HEK293 (cell line): ENCODE data around the gene DMPK.

Experiments used
- BCL11B ChIP-seq: fragments of 450-650 bp; formaldehyde crosslinking; IDR thresholded peaks from 2 replicates; pipeline ENCODE4 v1.5.1; 2016; ENCODE audit warnings: low read depth, missing biosample characterization, missing genetic modification characterization
- EGR2 ChIP-seq: fragments of 450-650 bp; formaldehyde crosslinking; IDR thresholded peaks from 2 replicates; pipeline ENCODE4 v1.5.1; 2016; ENCODE audit warnings: low read depth, missing biosample characterization, missing genetic modification characterization
- GFI1B ChIP-seq: fragments of 450-650 bp; formaldehyde crosslinking; IDR thresholded peaks from 2 replicates; pipeline ENCODE4 v1.5.1; 2016; ENCODE audit warnings: missing biosample characterization, missing genetic modification characterization
- PRDM1 ChIP-seq: fragments of 450-650 bp; formaldehyde crosslinking; IDR thresholded peaks from 2 replicates; pipeline ENCODE4; 2016; ENCODE audit warnings: missing biosample characterization, missing genetic modification characterization
- ZFHX2 ChIP-seq: fragments of 450-650 bp; formaldehyde crosslinking; conservative IDR thresholded peaks from 2 replicates; pipeline ENCODE4 v1.5.1; 2016; ENCODE audit warnings: missing biosample characterization, missing genetic modification characterization
- ZIC2 ChIP-seq: fragments of 450-650 bp; formaldehyde crosslinking; IDR thresholded peaks from 2 replicates; pipeline ENCODE4 v1.5.1; 2016; ENCODE audit warnings: missing biosample characterization, missing genetic modification characterization
- ZNF132 ChIP-seq: fragments of 450-650 bp; formaldehyde crosslinking; IDR thresholded peaks from 2 replicates; pipeline ENCODE4 v1.5.1; 2017; ENCODE audit warnings: missing biosample characterization, missing genetic modification characterization, borderline replicate concordance
- ZNF140 ChIP-seq: fragments of 450-650 bp; formaldehyde crosslinking; IDR thresholded peaks from 2 replicates; pipeline ENCODE4 v1.5.1; 2016; ENCODE audit warnings: missing biosample characterization, missing genetic modification characterization
- ZNF155 ChIP-seq: fragments of 450-650 bp; formaldehyde crosslinking; IDR thresholded peaks from 2 replicates; pipeline ENCODE4 v1.5.1; 2016; ENCODE audit warnings: missing biosample characterization, missing genetic modification characterization
- ZNF19 ChIP-seq: fragments of 450-650 bp; formaldehyde crosslinking; IDR thresholded peaks from 2 replicates; pipeline ENCODE4; 2016; ENCODE audit warnings: missing biosample characterization, missing genetic modification characterization, low read depth
- ZNF202 ChIP-seq: fragments of 450-650 bp; formaldehyde crosslinking; IDR thresholded peaks from 2 replicates; pipeline ENCODE4 v1.5.1; 2016; ENCODE audit warnings: missing biosample characterization, missing genetic modification characterization, borderline replicate concordance
- ZNF248 ChIP-seq: fragments of 450-650 bp; formaldehyde crosslinking; IDR thresholded peaks from 2 replicates; pipeline ENCODE4 v1.5.1; 2017; ENCODE audit warnings: missing biosample characterization, missing genetic modification characterization
- ZNF266 ChIP-seq: fragments of 450-650 bp; formaldehyde crosslinking; IDR thresholded peaks from 2 replicates; pipeline ENCODE4 v1.5.1; 2016; ENCODE audit warnings: missing biosample characterization, missing genetic modification characterization, low read depth
- ZNF311 ChIP-seq: fragments of 450-650 bp; formaldehyde crosslinking; IDR thresholded peaks from 2 replicates; pipeline ENCODE4 v1.5.1; 2017; ENCODE audit warnings: missing biosample characterization, missing genetic modification characterization, borderline replicate concordance
- ZNF426 ChIP-seq: fragments of 450-650 bp; formaldehyde crosslinking; IDR thresholded peaks from 2 replicates; pipeline ENCODE4 v1.5.1; 2017; ENCODE audit warnings: missing biosample characterization, missing genetic modification characterization, mild to moderate bottlenecking, inconsistent platforms, moderate library complexity
- ZNF48 ChIP-seq: fragments of 450-650 bp; formaldehyde crosslinking; IDR thresholded peaks from 2 replicates; pipeline ENCODE4 v1.5.1; 2016; ENCODE audit warnings: missing biosample characterization, missing genetic modification characterization
- ZNF529 ChIP-seq: fragments of 450-650 bp; formaldehyde crosslinking; IDR thresholded peaks from 2 replicates; pipeline ENCODE4 v1.5.1; 2017; ENCODE audit warnings: missing genetic modification characterization, missing biosample characterization; ENCODE audit not compliant: insufficient replicate concordance
- ZNF548 ChIP-seq: fragments of 450-650 bp; formaldehyde crosslinking; IDR thresholded peaks from 2 replicates; pipeline ENCODE4 v1.5.1; 2016; ENCODE audit warnings: missing biosample characterization, missing genetic modification characterization
- ZNF558 ChIP-seq: fragments of 450-650 bp; formaldehyde crosslinking; IDR thresholded peaks from 2 replicates; pipeline ENCODE4 v1.5.1; 2016; ENCODE audit warnings: missing biosample characterization, missing genetic modification characterization
- ZNF664 ChIP-seq: fragments of 450-650 bp; formaldehyde crosslinking; IDR thresholded peaks from 2 replicates; pipeline ENCODE4 v1.5.1; 2016; ENCODE audit warnings: missing biosample characterization, missing genetic modification characterization
- TF ChIP-seq, protein P1 (sequence below): fragments of 450-650 bp; formaldehyde crosslinking; IDR thresholded peaks from 2 replicates; pipeline ENCODE4 v1.5.1; 2016; ENCODE audit warnings: missing biosample characterization, missing genetic modification characterization
- TF ChIP-seq, protein P2 (sequence below): fragments of 450-650 bp; formaldehyde crosslinking; IDR thresholded peaks from 2 replicates; pipeline ENCODE4 v1.5.1; 2016; ENCODE audit warnings: missing biosample characterization, missing genetic modification characterization
- TF ChIP-seq, protein P3 (sequence below): fragments of 450-650 bp; formaldehyde crosslinking; IDR thresholded peaks from 2 replicates; pipeline ENCODE4 v1.5.1; 2016; ENCODE audit warnings: missing biosample characterization, missing genetic modification characterization
- TF ChIP-seq, protein P4 (sequence below): fragments of 450-650 bp; formaldehyde crosslinking; IDR thresholded peaks from 2 replicates; pipeline ENCODE4 v1.5.1; 2016; ENCODE audit warnings: missing biosample characterization, missing genetic modification characterization
- TF ChIP-seq, protein P5 (sequence below): fragments of 450-650 bp; formaldehyde crosslinking; IDR thresholded peaks from 2 replicates; pipeline ENCODE4 v1.5.1; 2016; ENCODE audit warnings: missing biosample characterization, missing genetic modification characterization, low read depth
- TF ChIP-seq, protein P6 (sequence below): fragments of 450-650 bp; formaldehyde crosslinking; IDR thresholded peaks from 2 replicates; pipeline ENCODE4 v1.5.1; 2016; ENCODE audit warnings: missing biosample characterization, missing genetic modification characterization
- TF ChIP-seq, protein P7 (sequence below): fragments of 450-650 bp; formaldehyde crosslinking; IDR thresholded peaks from 2 replicates; pipeline ENCODE4 v1.5.1; 2016; ENCODE audit warnings: missing biosample characterization, missing genetic modification characterization

Gene DMPK

DNA sequence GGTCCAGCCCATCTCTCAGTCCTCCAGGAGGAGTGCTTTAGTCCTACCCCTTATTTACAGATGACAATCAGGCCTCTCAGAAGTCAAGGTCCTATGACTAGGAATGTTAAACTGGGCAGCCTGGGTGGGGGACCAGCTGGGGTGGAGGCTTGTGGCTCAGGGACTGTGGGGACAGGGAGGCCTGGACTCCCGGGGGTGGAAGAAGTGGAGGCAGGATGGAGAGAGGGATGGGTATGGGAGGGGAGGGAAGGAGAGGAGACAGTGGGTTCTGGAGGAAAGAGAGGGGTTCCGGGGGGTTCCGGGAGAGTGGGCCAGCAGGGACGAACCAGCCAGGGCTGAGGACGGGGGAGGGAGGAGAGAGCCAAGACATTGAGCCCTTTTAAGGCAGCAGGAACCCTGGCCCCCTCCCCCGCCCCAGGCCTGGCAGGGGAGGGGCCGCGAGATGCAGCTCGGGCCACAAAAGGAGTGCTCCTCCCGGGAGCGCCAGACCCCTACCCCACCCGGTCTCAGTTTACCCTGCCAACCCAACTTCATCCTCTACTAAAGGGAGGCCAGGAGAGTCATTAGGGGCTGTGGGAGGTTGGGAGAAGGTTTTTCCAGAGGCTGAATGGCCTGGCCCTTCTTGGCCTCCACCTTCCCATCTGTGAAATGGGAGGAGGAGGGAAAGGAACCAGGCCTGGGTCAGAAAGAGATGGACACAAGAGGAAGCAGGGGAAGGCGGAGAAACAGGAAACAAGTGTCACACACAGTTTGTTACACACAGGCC, 1.7 kb downstream of the DMPK start (continued):
- TF ChIP-seq ZNF48 (tag by site-specific recombination) (no peak), ZFHX2 (tag by site-specific recombination) (peak; percentile 35), ZNF202 (tag by site-specific recombination) (no peak), ZNF664 (tag by site-specific recombination) (no peak), ZIC2 (no peak), GFI1B (tag by site-specific recombination) (no peak), ZNF155 (tag by site-specific recombination) (no peak), ZNF266 (tag by site-specific recombination) (no peak), ZNF426 (tag by site-specific recombination) (no peak), BCL11B (no peak), ZNF132 (tag by site-specific recombination) (no peak), ZNF311 (tag by site-specific recombination) (no peak), PRDM1 (tag by site-specific recombination) (no peak), ZNF140 (tag by site-specific recombination) (no peak), ZNF558 (tag by site-specific recombination) (no peak), ZNF529 (tag by site-specific recombination) (no peak), ZNF19 (no peak), ZNF548 (tag by site-specific recombination) (no peak), ZNF248 (tag by site-specific recombination) (no peak), EGR2 (peak; percentile 30; the same call in 1 of the 2 replicates)
- TF ChIP-seq, protein P1, sequence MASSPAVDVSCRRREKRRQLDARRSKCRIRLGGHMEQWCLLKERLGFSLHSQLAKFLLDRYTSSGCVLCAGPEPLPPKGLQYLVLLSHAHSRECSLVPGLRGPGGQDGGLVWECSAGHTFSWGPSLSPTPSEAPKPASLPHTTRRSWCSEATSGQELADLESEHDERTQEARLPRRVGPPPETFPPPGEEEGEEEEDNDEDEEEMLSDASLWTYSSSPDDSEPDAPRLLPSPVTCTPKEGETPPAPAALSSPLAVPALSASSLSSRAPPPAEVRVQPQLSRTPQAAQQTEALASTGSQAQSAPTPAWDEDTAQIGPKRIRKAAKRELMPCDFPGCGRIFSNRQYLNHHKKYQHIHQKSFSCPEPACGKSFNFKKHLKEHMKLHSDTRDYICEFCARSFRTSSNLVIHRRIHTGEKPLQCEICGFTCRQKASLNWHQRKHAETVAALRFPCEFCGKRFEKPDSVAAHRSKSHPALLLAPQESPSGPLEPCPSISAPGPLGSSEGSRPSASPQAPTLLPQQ (tag by site-specific recombination) = peak; percentile 97
- TF ChIP-seq, protein P2, sequence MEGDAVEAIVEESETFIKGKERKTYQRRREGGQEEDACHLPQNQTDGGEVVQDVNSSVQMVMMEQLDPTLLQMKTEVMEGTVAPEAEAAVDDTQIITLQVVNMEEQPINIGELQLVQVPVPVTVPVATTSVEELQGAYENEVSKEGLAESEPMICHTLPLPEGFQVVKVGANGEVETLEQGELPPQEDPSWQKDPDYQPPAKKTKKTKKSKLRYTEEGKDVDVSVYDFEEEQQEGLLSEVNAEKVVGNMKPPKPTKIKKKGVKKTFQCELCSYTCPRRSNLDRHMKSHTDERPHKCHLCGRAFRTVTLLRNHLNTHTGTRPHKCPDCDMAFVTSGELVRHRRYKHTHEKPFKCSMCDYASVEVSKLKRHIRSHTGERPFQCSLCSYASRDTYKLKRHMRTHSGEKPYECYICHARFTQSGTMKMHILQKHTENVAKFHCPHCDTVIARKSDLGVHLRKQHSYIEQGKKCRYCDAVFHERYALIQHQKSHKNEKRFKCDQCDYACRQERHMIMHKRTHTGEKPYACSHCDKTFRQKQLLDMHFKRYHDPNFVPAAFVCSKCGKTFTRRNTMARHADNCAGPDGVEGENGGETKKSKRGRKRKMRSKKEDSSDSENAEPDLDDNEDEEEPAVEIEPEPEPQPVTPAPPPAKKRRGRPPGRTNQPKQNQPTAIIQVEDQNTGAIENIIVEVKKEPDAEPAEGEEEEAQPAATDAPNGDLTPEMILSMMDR (tag by site-specific recombination) = no peak
- TF ChIP-seq, protein P3, sequence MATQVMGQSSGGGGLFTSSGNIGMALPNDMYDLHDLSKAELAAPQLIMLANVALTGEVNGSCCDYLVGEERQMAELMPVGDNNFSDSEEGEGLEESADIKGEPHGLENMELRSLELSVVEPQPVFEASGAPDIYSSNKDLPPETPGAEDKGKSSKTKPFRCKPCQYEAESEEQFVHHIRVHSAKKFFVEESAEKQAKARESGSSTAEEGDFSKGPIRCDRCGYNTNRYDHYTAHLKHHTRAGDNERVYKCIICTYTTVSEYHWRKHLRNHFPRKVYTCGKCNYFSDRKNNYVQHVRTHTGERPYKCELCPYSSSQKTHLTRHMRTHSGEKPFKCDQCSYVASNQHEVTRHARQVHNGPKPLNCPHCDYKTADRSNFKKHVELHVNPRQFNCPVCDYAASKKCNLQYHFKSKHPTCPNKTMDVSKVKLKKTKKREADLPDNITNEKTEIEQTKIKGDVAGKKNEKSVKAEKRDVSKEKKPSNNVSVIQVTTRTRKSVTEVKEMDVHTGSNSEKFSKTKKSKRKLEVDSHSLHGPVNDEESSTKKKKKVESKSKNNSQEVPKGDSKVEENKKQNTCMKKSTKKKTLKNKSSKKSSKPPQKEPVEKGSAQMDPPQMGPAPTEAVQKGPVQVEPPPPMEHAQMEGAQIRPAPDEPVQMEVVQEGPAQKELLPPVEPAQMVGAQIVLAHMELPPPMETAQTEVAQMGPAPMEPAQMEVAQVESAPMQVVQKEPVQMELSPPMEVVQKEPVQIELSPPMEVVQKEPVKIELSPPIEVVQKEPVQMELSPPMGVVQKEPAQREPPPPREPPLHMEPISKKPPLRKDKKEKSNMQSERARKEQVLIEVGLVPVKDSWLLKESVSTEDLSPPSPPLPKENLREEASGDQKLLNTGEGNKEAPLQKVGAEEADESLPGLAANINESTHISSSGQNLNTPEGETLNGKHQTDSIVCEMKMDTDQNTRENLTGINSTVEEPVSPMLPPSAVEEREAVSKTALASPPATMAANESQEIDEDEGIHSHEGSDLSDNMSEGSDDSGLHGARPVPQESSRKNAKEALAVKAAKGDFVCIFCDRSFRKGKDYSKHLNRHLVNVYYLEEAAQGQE (tag by site-specific recombination) = no peak
- TF ChIP-seq, protein P4, sequence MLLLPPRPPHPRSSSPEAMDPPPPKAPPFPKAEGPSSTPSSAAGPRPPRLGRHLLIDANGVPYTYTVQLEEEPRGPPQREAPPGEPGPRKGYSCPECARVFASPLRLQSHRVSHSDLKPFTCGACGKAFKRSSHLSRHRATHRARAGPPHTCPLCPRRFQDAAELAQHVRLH (tag by site-specific recombination) = peak; percentile 82
- TF ChIP-seq, protein P5, sequence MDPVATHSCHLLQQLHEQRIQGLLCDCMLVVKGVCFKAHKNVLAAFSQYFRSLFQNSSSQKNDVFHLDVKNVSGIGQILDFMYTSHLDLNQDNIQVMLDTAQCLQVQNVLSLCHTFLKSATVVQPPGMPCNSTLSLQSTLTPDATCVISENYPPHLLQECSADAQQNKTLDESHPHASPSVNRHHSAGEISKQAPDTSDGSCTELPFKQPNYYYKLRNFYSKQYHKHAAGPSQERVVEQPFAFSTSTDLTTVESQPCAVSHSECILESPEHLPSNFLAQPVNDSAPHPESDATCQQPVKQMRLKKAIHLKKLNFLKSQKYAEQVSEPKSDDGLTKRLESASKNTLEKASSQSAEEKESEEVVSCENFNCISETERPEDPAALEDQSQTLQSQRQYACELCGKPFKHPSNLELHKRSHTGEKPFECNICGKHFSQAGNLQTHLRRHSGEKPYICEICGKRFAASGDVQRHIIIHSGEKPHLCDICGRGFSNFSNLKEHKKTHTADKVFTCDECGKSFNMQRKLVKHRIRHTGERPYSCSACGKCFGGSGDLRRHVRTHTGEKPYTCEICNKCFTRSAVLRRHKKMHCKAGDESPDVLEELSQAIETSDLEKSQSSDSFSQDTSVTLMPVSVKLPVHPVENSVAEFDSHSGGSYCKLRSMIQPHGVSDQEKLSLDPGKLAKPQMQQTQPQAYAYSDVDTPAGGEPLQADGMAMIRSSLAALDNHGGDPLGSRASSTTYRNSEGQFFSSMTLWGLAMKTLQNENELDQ = no peak
- TF ChIP-seq, protein P6, sequence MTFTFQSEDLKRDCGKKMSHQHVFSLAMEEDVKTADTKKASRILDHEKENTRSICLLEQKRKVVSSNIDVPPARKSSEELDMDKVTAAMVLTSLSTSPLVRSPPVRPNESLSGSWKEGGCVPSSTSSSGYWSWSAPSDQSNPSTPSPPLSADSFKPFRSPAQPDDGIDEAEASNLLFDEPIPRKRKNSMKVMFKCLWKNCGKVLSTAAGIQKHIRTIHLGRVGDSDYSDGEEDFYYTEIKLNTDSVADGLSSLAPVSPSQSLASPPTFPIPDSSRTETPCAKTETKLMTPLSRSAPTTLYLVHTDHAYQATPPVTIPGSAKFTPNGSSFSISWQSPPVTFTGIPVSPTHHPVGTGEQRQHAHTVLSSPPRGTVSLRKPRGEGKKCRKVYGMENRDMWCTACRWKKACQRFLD (tag by site-specific recombination) = no peak
- TF ChIP-seq, protein P7, sequence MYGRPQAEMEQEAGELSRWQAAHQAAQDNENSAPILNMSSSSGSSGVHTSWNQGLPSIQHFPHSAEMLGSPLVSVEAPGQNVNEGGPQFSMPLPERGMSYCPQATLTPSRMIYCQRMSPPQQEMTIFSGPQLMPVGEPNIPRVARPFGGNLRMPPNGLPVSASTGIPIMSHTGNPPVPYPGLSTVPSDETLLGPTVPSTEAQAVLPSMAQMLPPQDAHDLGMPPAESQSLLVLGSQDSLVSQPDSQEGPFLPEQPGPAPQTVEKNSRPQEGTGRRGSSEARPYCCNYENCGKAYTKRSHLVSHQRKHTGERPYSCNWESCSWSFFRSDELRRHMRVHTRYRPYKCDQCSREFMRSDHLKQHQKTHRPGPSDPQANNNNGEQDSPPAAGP (tag by site-specific recombination) = peak; percentile 35; the same call in 1 of the 2 replicates
